ENCODE measurements around the gene STAT6. TPM values are rescaled to one million over a fixed set of nuclear protein-coding genes. Genes with fewer than 3 reads are reported as not detected.
A peak's percentile ranks its signal among the peaks of the same experiment; 100 is the strongest.

Gene STAT6
- polyA plus RNA-seq, 2 of the 4 experiments (the other 2 are of a cell fraction): 58.8 to 59.0 TPM

GRCh38 chr12:57126061-57126460 is 14.9 kb upstream of the STAT6 start:
- H3K9me3 ChIP-seq: peaks cover 4% of the 10 kb centered on the region; the same call in 1 of the 3 replicates
- H3K4me2 ChIP-seq: no peak overlapping the region
- H3K4me3 ChIP-seq: no peak overlapping the region
- DNase-seq (ENCODE audit: low read depth in 1 of 2, low spot score in 1 of 2): no peak
- FAIRE-seq: no peak
- TF ChIP-seq EP300 (IDR thresholded peaks at IDR 0.05) (no peak), BHLHE40 (IDR thresholded peaks at IDR 0.05; ENCODE audit: low read depth, low read length) (no peak), RAD21 (conservative IDR thresholded peaks at IDR 0.05 in 1 of 2, IDR thresholded peaks at IDR 0.05 in 1 of 2) (no peak), RNF2 (IDR thresholded peaks at IDR 0.05; ENCODE audit: borderline replicate concordance, low read depth) (no peak), ESRRA (IDR thresholded peaks at IDR 0.05; ENCODE audit: borderline replicate concordance, low read length) (no peak), GATA3 (IDR thresholded peaks at IDR 0.05; ENCODE audit: borderline replicate concordance) (no peak), HEYL (CRISPR knock-in tag; IDR thresholded peaks at IDR 0.05) (no peak), HOXB13 (CRISPR knock-in tag; IDR thresholded peaks at IDR 0.05; ENCODE audit: low read depth) (no peak), HOXA7 (CRISPR knock-in tag; IDR thresholded peaks at IDR 0.05) (no peak), HOXB5 (CRISPR knock-in tag; IDR thresholded peaks at IDR 0.05) (no peak), CEBPB (IDR thresholded peaks at IDR 0.05) (no peak), RFX5 (IDR thresholded peaks at IDR 0.05) (no peak), RARB (CRISPR knock-in tag; IDR thresholded peaks at IDR 0.05) (no peak)
- TF ChIP-seq, protein P1, sequence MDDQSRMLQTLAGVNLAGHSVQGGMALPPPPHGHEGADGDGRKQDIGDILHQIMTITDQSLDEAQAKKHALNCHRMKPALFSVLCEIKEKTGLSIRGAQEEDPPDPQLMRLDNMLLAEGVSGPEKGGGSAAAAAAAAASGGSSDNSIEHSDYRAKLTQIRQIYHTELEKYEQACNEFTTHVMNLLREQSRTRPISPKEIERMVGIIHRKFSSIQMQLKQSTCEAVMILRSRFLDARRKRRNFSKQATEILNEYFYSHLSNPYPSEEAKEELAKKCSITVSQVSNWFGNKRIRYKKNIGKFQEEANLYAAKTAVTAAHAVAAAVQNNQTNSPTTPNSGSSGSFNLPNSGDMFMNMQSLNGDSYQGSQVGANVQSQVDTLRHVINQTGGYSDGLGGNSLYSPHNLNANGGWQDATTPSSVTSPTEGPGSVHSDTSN (IDR thresholded peaks at IDR 0.05): no peak
- TF ChIP-seq, protein P2, sequence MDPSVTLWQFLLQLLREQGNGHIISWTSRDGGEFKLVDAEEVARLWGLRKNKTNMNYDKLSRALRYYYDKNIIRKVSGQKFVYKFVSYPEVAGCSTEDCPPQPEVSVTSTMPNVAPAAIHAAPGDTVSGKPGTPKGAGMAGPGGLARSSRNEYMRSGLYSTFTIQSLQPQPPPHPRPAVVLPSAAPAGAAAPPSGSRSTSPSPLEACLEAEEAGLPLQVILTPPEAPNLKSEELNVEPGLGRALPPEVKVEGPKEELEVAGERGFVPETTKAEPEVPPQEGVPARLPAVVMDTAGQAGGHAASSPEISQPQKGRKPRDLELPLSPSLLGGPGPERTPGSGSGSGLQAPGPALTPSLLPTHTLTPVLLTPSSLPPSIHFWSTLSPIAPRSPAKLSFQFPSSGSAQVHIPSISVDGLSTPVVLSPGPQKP (IDR thresholded peaks at IDR 0.05; ENCODE audit: low read depth, low read length): no peak
- H3K27ac ChIP-seq: no peak overlapping the region
- ATAC-seq: no peak
- peaks cover 23% of the 10 kb centered on the region; the same call in 2 of the 3 replicates for H3K4me1 ChIP-seq
- CTCF ChIA-PET: interaction anchor here (1.0 to 20.0 kb wide), 14 partner anchors 10 to 327 kb away, joined by 3 to 1152 read pairs (median 23); partner anchors contain the start of genes LRP1-AS and STAT6
- 75% methylated on average over 11 of the region's 11 CpGs for WGBS (ENCODE audit: missing lambda C conversion rate)
- POLR2A ChIA-PET: interaction anchor here (0.7 to 0.8 kb wide), 2 partner anchors 47 to 610 kb away, joined by 3 to 4 read pairs; no protein-coding TSS in a partner anchor

GRCh38 chr12:57124261-57124877 is 13.2 kb upstream of the STAT6 start:
- WGBS (ENCODE audit: missing lambda C conversion rate): 13% methylated on average over 10 of the region's 10 CpGs
- TF ChIP-seq, protein P3, sequence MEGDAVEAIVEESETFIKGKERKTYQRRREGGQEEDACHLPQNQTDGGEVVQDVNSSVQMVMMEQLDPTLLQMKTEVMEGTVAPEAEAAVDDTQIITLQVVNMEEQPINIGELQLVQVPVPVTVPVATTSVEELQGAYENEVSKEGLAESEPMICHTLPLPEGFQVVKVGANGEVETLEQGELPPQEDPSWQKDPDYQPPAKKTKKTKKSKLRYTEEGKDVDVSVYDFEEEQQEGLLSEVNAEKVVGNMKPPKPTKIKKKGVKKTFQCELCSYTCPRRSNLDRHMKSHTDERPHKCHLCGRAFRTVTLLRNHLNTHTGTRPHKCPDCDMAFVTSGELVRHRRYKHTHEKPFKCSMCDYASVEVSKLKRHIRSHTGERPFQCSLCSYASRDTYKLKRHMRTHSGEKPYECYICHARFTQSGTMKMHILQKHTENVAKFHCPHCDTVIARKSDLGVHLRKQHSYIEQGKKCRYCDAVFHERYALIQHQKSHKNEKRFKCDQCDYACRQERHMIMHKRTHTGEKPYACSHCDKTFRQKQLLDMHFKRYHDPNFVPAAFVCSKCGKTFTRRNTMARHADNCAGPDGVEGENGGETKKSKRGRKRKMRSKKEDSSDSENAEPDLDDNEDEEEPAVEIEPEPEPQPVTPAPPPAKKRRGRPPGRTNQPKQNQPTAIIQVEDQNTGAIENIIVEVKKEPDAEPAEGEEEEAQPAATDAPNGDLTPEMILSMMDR (IDR thresholded peaks at IDR 0.05): peak; percentile 94
- no peak for TF ChIP-seq POLR2AphosphoS2 (conservative IDR thresholded peaks at IDR 0.05; ENCODE audit: low read length)
- TF ChIP-seq SMC3 (IDR thresholded peaks at IDR 0.05): peak; percentile 90
- TF ChIP-seq FOSL2 (IDR thresholded peaks at IDR 0.05): no peak
- no peak for TF ChIP-seq FOSL2 (CRISPR knock-in tag; IDR thresholded peaks at IDR 0.05)
- peak; percentile 86 to 92 for TF ChIP-seq RAD21 (conservative IDR thresholded peaks at IDR 0.05 in 1 of 2, IDR thresholded peaks at IDR 0.05 in 1 of 2)
- no peak for TF ChIP-seq NPAS2 (CRISPR knock-in tag; IDR thresholded peaks at IDR 0.05; ENCODE audit: borderline replicate concordance)
- TF ChIP-seq MAX (IDR thresholded peaks at IDR 0.05): 0 out of 2 replicates have a peak, but pooled peaks have one; percentile 10
- TF ChIP-seq CBX2 (IDR thresholded peaks at IDR 0.05; ENCODE audit: borderline replicate concordance, low read depth): no peak
- ChIA-PET POLR2A (no interaction called here), CTCF (interaction anchor here (0.7 to 20.0 kb wide), 39 partner anchors 8 to 436 kb away, joined by 3 to 1152 read pairs (median 6); partner anchors contain the start of genes LRP1-AS, PTGES3 and STAT6)
- peak; percentile 77 to 84 for DNase-seq (ENCODE audit: low read depth in 1 of 2, low spot score in 1 of 2)
- H3K4me1 ChIP-seq: peaks cover 10% of the 10 kb centered on the region; the same call in 2 of the 3 replicates
- ATAC-seq: peak; percentile 46 to 61; a peak in 3 of 6 replicates
- H3K9me3 ChIP-seq: peaks cover 4% of the 10 kb centered on the region; the same call in 1 of the 3 replicates
- H3K27ac ChIP-seq: no peak overlapping the region
- H3K4me2 ChIP-seq: no peak overlapping the region
- no peak for FAIRE-seq
- H3K4me3 ChIP-seq: no peak overlapping the region

Data from A549 (cell line).